ENCODE measurements around the gene TPSD1.

The TPSD1 gene

DNA sequence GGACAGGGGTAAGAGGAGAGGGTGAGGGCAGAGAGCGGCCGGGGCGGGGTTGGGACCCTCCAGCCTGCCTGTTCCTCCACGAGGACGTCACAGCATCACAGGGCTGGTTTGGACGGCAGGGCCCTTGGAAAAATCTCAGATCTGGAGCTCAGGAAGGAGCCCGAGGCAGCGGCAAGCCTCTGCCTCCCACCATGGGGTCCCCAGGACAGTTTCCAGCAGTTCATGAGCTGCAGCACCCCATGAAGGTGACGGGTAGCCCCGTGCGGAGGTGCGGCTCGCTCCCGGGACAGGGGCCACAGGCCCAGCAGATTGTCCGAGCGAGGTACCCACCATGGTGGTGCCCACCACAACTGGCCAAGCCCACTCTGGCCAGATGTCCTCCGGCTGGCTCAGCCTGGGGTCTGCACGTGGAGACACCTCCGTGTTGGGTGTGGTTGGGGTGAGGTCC lies 21.3 kb downstream of the TPSD1 start:
- Mint-ChIP-seq H3K27ac (no peak overlapping the region), H3K27me3 (peaks cover 12% of the 10 kb centered on the region), H3K9me3 (no peaks in the 10 kb centered on the region), H3K4me1 (ENCODE audit: low read depth) (no peaks in the 10 kb centered on the region), H3K36me3 (ENCODE audit: low read depth) (no peaks in the 10 kb centered on the region), H3K4me3 (no peak overlapping the region)

DNA sequence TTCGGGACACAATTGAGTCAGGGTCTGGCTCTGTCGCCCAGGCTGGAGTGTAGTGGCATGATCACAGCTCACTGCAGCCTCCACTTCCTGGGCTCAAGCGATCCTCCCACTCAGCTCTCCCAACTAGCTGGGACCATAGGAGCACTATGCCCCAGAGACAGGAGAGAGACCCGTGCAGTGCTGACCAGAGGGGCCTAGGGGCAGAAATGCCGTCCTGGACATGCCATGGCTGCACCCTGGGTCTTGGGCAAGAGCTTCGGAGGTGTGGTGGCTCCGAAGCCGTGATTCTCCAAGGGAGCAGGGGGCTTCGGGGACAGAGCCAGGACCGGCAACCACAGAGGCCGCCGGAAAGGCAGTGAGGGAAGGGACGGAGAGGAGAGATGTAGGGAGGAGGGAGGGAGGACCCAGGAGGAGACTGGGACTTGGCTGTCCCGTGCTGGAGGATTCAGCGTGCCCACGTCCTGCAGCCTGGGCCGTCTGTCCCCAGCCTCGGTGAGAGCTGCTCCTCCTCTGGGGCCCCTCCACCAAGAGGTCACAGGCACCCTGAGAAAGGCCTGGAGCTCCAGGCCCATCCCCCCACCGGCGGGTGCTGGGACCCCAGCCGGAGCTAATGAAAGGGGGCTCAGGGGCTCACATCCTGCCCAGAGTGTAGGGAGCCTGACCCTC lies 21.9 kb downstream of the TPSD1 start:
- H3K4me1 Mint-ChIP-seq (ENCODE audit: low read depth): no peaks in the 10 kb centered on the region
- no peaks in the 10 kb centered on the region for H3K9me3 Mint-ChIP-seq
- H3K27ac Mint-ChIP-seq: no peak overlapping the region
- no peak overlapping the region for H3K4me3 Mint-ChIP-seq
- peaks cover 12% of the 10 kb centered on the region for H3K27me3 Mint-ChIP-seq
- no peaks in the 10 kb centered on the region for H3K36me3 Mint-ChIP-seq (ENCODE audit: low read depth)

DNA sequence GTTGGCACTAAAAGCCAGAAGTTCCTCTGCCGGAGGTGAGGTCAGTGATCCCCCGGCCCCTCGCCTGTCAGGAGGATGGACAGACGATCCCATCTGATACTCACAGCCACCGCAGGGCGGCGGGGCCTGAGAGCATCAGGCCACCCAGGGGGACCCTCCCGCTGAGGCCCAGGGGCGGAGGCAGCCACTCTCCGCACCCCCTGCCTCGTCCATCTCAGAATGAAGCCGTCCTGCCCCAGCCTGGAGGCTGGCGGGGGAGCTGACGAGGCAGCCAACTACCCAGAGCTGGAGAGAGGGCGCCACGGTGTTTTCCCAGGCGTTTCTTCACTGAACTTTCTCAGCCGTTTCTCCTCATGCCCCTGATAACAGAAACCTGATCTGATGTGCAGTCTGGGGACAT lies 22.6 kb downstream of the TPSD1 start:
- Mint-ChIP-seq H3K4me1 (ENCODE audit: low read depth) (no peaks in the 10 kb centered on the region), H3K4me3 (no peak overlapping the region), H3K9me3 (no peaks in the 10 kb centered on the region), H3K36me3 (ENCODE audit: low read depth) (no peaks in the 10 kb centered on the region), H3K27me3 (peaks cover 7% of the 10 kb centered on the region), H3K27ac (no peak overlapping the region)

DNA sequence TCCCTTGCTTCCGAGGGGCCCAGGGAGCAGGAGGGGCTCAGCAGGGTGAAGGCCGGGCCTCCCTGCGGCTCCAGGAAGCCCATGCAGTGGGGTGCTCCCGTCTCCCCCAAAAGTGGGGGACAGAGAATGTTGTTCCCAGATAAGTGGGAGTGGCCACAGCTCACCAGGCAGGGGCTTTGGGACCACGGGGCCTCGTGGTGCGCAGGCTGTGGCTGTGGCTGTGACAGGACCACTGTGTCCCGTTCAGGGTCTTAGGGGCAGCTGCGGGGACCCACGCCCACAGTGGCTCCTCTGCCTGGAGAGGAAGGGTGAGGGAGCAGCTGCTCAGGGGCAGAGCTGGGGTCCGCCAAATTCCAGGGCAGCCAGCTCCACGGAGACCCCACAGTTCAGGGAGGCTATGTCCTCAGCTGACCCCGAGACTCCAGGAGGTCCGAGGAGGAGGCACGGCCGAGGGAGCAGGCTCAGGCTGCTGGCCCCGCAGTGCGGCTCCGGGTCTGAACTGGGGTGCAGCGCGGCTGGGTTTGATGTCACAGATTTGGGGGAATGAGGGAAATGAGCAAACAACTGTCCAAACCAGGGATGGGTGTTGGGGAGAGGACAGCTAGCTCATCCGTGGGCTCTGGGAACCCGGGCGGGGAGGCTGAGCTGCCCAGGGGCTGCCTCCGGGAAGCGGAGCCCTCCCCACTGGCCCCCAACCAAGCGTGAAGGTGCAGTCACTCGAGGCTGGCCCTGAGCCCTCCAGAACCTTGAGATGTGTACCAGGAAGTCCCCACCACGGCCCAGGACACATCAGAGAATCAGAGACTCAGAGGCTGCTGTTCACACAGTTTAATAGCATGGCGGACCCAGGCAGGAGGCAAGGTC lies 23.4 kb downstream of the TPSD1 start:
- Mint-ChIP-seq H3K9me3 (no peaks in the 10 kb centered on the region), H3K36me3 (ENCODE audit: low read depth) (no peaks in the 10 kb centered on the region), H3K4me3 (no peak overlapping the region), H3K27ac (no peak overlapping the region), H3K4me1 (ENCODE audit: low read depth) (no peaks in the 10 kb centered on the region), H3K27me3 (peaks cover 7% of the 10 kb centered on the region)

DNA sequence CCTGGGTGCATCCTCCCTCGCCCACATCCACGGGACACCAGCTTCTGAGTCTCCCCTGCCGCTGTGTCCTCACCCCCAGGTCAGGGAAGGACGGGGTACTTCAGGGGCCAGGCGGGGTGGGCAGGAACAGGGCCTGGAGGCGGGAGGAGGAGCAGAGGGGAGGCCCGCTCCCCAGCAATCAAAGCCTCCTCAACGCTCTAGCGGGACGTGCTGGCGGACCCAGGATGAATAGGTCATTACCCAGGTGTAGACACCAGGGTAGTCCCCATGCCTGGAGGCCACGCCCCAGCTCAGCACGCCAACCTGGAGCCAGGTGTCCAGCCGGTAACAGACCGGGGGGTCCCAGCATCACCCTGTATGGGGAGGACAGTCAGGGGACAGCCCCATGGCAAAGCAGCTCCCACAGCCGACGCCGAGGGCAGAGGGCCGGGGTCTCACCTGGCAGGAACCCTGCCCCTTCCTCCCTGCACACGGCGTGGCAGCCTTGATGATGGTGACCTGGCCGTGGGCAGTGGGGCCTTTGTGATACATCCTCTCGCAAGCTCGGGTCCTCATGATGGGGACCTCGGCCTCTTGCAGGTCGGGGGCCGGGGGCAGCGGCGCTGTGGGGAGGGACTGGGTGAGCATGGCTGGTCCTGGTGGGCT lies 24.2 kb downstream of the TPSD1 start:
- Mint-ChIP-seq H3K36me3 (ENCODE audit: low read depth) (no peaks in the 10 kb centered on the region), H3K27me3 (peaks cover 7% of the 10 kb centered on the region), H3K4me3 (no peak overlapping the region), H3K9me3 (no peaks in the 10 kb centered on the region), H3K4me1 (ENCODE audit: low read depth) (no peaks in the 10 kb centered on the region), H3K27ac (no peak overlapping the region)

DNA sequence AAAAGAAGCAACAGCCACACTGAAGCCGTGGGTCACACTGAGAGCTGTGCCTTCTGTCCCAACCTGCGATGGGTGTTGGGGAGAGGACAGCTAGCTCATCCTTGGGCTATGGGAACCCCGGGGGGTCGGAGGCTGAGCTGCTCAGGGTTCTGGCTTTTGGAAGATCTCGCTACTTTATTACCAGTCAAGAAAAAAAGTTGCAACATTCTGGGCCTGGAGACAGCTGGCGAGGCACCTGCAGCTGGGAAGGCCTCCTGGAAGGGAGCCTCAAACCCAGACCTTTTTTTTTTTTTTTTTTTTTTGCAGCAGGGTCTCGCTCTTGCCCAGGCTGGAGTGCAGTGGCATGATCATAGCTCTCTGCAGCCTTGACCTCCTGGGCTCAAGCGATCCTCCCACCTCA lies 24.9 kb downstream of the TPSD1 start:
- no peaks in the 10 kb centered on the region for H3K36me3 Mint-ChIP-seq (ENCODE audit: low read depth)
- no peak overlapping the region for H3K4me3 Mint-ChIP-seq
- no peaks in the 10 kb centered on the region for H3K4me1 Mint-ChIP-seq (ENCODE audit: low read depth)
- peaks cover 2% of the 10 kb centered on the region for H3K27me3 Mint-ChIP-seq
- H3K27ac Mint-ChIP-seq: no peak overlapping the region
- no peaks in the 10 kb centered on the region for H3K9me3 Mint-ChIP-seq

DNA sequence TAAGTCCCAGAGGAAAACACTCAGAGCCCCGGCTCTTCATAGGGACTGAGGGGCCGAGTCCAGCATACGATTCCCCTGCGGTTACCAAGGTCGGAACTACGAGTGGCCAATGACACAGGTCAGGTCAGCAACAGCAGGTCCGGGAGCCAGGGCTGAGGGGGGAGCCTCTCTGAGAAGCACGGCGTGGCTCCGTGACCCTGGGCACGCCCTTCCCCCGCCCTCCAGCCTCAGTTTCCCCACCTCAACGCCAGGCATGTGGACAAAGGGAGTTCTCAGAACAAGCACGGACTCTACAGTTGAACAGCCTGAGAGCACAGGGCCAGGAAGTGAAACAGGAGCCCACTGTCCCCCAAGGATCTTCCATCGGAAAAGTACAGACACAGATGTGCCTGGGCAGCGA lies 25.6 kb downstream of the TPSD1 start:
- H3K27ac Mint-ChIP-seq: no peak overlapping the region
- H3K27me3 Mint-ChIP-seq: no peaks in the 10 kb centered on the region
- H3K4me1 Mint-ChIP-seq (ENCODE audit: low read depth): no peaks in the 10 kb centered on the region
- no peak overlapping the region for H3K4me3 Mint-ChIP-seq
- no peaks in the 10 kb centered on the region for H3K9me3 Mint-ChIP-seq
- H3K36me3 Mint-ChIP-seq (ENCODE audit: low read depth): no peaks in the 10 kb centered on the region

DNA sequence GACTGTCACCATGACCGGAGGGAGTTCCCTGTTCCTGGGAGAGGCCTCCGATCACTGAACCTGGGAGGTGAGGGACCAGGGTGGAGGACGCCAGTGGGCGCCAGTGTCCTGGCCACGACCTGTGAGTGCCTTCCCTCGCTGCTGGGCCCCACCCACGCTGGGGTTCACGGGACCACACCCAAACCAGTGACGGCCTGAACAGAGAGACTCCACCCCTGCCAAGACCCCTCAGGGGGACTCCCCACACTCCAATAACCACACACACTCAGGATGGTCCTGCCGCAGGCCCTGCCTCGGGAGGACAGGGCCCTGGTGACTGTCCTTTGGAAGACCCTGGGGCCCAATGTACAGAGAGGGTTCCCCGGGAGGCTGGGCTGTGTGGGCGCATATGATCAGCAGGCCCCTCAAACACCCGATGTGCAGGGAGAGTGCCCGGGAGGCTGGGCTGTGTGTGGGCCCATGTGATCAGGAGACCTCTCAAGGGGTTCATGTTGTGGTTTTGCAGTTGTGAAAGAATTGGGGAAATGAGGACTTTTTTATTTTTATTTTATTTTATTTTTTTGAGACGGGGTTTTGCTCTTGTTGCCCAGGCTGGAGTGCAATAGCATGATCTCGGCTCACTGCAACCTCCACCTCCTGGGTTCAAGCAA lies 26.6 kb downstream of the TPSD1 start:
- H3K27ac Mint-ChIP-seq: no peak overlapping the region
- no peaks in the 10 kb centered on the region for H3K27me3 Mint-ChIP-seq
- no peaks in the 10 kb centered on the region for H3K4me1 Mint-ChIP-seq (ENCODE audit: low read depth)

DNA sequence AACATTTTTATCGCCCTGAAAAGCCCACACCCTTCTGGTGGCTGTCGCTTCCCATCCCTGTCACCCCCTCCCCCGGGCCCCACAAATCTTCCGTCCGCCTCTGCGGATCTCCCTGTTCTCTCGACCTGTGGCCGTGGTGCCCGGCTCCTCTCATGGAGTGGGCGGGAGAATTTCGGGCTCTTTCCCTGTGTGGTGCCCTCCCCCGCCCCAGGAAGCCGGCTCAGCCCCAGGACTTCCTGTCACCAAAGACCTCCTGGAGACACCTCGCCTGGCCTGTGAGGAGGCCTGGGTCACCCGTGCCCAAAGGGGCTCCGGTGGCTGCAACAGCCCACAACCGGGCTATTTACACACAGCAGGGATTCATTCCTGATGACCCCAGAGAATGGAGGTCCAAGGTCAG lies 27.4 kb downstream of the TPSD1 start:
- no peaks in the 10 kb centered on the region for H3K9me3 Mint-ChIP-seq
- no peak overlapping the region for H3K4me3 Mint-ChIP-seq
- H3K36me3 Mint-ChIP-seq (ENCODE audit: low read depth): no peaks in the 10 kb centered on the region
- no peaks in the 10 kb centered on the region for H3K4me1 Mint-ChIP-seq (ENCODE audit: low read depth)
- no peaks in the 10 kb centered on the region for H3K27me3 Mint-ChIP-seq
- H3K27ac Mint-ChIP-seq: no peak overlapping the region

More for the DNA sequence above, 26.6 kb downstream of the TPSD1 start:
- H3K9me3 Mint-ChIP-seq: no peaks in the 10 kb centered on the region
- no peaks in the 10 kb centered on the region for H3K36me3 Mint-ChIP-seq (ENCODE audit: low read depth)
- H3K4me3 Mint-ChIP-seq: no peak overlapping the region

DNA sequence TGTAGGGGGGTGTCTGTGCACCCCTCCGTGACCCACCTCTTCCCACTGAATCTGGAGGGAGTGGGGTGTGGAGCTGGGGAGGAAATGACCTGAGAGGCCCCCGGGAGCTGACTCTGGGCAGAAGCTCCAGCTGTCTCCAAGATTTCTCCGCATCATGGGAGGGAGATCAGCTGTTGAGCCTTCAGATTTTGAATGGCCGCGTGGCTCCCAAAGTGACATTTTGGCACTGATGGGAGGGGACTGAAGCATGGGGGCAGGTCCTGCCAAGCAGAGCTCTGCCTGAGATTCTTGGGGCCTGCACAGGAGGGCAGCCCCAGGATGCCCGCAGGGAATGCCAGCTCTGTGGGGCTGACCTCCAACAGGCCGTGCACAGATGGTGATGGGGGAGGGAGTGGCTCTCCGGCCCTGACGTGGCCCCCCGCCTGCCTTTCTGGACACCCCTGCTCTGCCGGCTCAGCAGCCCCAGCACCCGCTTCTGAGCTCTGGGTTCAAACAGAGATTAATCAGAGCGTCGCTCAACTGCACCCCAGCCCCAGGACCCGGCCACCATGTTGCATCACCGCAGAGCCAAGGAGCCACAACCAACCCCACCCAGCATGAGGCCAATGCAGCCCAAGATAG lies 28.2 kb downstream of the TPSD1 start:
- H3K27ac Mint-ChIP-seq: no peak overlapping the region
- peaks cover 2% of the 10 kb centered on the region for H3K27me3 Mint-ChIP-seq
- H3K4me1 Mint-ChIP-seq (ENCODE audit: low read depth): no peaks in the 10 kb centered on the region
- H3K4me3 Mint-ChIP-seq: no peak overlapping the region
- H3K9me3 Mint-ChIP-seq: no peaks in the 10 kb centered on the region
- H3K36me3 Mint-ChIP-seq (ENCODE audit: low read depth): no peaks in the 10 kb centered on the region

DNA sequence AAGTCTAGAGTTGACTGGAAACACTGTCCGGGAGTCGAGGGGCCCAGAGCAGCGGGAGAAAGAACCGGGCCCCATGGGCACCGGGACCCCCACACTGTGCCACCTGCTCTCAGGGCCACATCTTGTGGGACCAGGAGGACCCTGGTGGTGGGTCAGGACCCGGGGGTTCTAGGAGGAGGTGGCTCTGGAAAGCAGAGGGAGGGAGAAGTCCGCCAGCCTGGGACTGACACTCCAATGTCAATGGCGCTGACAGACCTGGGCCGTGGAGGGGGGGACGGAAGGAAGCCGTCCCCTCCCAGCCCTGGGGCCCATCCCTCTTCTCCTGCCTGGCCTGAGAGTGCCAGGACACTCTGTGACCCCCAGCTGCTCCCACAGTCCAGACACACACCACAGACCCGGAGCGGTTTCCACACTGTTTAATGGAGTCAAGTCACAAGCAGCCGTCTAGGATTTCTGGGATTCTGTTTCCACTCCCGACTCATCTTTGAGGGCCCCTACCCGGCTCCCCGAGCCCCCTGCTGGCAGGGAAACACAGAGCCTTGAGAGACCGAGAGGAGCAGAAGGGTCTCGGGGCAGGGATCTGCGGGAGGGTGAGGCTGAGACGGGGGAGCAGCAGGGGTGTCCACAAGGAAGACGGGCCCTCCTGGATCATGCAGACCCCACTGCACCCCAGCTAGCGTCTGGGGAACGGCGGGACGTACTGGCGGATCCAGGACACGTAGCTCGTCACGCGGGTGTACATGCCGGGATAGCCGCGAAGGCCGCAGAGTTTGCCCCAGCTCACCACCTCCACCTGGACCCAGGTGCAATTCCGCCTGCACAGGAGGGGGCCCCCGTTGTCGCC lies 30.0 kb downstream of the TPSD1 start:
- Mint-ChIP-seq H3K27me3 (peaks cover 16% of the 10 kb centered on the region), H3K4me3 (no peak overlapping the region), H3K4me1 (ENCODE audit: low read depth) (no peaks in the 10 kb centered on the region), H3K9me3 (no peaks in the 10 kb centered on the region), H3K27ac (no peak overlapping the region), H3K36me3 (ENCODE audit: low read depth) (no peaks in the 10 kb centered on the region)

DNA sequence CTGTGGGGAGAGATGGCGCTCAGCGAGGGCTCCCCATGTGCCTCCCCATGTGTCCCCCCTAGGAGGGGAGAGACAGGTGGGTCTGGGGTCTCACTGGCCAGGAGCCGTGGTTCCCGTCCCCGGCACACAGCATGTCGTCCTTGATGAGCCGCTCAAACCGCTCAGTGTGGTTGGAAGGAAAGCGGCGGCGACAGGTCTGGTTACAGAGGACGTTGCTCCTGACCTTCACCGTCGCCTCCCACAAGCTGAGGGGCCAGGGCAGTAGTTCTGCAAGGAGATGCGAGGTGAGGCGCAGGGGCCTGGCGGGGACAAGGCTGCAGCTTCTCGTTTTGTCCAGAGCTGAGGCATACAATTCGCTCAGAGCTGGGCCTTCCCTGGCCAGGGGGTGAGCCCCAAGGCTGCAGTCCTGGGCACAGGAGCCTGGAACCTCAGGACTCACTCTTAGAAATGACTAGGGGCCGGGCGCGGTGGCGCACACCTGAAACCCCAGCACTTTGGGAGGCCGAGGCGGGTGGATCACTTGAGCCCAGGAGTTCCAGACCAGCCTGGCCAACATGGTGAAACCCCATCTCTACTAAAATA lies 30.7 kb downstream of the TPSD1 start:
- no peaks in the 10 kb centered on the region for H3K4me1 Mint-ChIP-seq (ENCODE audit: low read depth)
- H3K9me3 Mint-ChIP-seq: no peaks in the 10 kb centered on the region
- no peaks in the 10 kb centered on the region for H3K36me3 Mint-ChIP-seq (ENCODE audit: low read depth)
- H3K27me3 Mint-ChIP-seq: peaks cover 23% of the 10 kb centered on the region
- H3K4me3 Mint-ChIP-seq: no peak overlapping the region
- no peak overlapping the region for H3K27ac Mint-ChIP-seq

DNA sequence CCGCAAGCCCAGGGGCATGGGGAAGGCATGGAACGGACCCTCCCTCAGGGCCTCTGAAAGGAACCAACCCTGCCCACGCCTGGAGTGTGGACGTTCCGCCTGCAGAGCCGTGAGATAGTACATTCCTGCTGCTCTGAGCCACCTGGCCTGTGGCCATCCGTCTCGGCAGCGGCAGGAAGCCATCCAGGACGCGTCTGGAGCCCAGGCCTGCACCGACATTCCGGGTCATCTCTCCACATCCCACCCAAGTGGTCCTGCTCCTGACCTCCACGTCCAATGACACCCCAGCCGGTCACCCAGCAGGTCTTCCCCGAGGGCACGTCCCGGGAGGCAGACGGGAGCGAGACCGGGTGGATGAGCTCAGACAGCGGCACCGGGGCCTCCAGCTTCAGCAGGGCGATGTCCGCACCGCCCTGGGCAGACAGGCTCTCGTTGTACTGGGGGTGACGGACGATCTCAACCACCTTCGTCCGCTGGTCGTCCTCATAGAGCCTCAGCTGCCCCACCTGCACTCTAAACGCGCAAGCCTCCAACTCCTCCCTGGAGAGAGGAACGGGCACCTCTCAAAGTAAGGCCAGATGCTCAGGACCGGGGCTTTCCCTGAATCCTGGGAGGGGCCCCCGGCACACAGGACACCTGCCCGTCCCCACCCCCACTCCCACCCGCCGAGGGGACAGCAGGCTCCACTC lies 32.3 kb downstream of the TPSD1 start:
- Mint-ChIP-seq H3K4me3 (no peak overlapping the region), H3K27ac (no peak overlapping the region), H3K9me3 (no peaks in the 10 kb centered on the region), H3K36me3 (ENCODE audit: low read depth) (no peaks in the 10 kb centered on the region), H3K4me1 (ENCODE audit: low read depth) (no peaks in the 10 kb centered on the region), H3K27me3 (peaks cover 29% of the 10 kb centered on the region)

All from stimulated activated naive CD8-positive, alpha-beta T cell treated with anti-CD3 and anti-CD28 coated beads, Interleukin-15, Interleukin-2, amounts not matched to agents 100 ng/mL and 50 ng/mL, for 24 hours (primary cell).